Effector CD8-positive, alpha-beta T cell (primary cell): ENCODE measurements around the gene GPR42.
"Not testable (repeated sequence)": the region's sequence is repeated elsewhere in the genome, so short reads cannot be mapped to it uniquely, and the experiment has no call there.

Source experiments
- DNase-seq: peaks from one replicate; lab custom pipeline; 2025; lab: John Stamatoyannopoulos, UW

The GPR42 gene

GRCh38 chr19:35363001-35363590, 7.8 kb upstream of the GPR42 start:
- DNase-seq: no peak

DNA sequence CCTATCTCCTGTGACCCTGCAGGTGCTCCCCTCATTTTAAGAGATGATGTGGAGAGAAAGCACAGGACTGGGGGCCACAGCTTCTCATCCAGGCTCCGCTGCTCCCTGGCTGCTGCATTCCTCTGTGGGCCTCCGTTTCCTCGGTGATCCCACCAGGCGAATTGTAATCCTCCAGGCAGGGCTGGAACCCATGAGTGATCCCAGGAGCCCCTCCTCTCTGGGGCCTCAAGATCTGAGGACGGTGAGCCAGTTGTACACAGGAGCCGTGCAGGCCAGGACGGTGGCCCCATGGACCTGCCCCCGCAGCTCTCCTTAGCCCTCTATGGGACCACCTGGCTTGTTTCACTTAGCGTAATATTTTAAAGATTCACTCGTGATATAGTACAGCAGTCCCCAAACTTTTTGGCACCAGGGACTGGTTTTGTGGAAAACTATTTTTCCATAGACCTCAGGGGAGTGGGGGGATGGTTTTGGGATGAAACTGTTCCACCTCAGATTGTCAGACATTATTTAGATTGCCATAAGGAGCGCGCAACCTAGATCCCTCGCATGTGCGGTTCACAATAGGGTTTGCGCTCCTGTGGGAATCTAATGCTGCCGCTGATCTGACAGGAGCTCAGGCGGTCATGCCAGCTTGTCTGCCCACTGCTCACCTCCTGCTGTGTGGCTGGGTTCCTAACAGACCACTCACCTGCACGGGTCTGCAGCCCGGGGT, 7.0 kb upstream of the GPR42 start:
- DNase-seq: no peak

- no peak for DNase-seq
Observed at GRCh38 chr19:35365303-35365702, 5.6 kb upstream of the GPR42 start.

DNA sequence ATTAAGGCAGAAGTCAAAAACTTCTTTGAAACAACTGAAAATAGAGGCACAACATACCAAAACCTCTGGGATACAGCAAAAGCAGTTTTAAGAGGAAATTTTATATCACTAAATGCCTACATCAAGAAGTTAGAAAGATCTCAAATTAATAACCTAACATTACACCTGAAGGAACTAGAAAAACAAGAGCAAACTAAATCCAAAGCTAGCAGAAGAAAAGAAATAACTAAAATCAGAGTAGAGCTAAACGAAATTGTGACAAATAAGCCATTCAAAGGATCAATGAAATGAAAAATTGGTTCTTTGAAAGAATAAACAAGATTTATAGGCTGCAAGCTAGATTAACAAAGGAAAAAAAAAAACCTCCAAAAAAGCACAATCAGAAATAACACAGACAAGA, 2.5 kb upstream of the GPR42 start:
- no peak for DNase-seq

DNA sequence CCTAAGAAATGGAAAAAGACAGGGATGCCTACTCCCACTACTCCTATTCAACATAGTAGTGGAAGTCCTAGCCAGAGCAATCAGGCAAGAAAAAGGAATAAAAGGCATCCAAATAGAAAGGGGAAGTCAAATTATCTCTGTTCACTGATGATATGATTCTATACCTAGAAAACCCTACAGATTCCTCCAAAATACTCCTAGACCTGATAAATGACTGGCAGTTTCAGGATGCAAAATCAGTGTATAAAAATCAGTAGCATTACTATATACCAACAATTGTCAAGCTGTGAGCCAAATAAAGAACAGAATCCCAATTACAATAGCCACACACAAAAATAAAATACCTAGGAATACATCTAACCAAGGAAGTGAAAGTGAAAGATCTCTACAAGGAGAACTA, 1.3 kb upstream of the GPR42 start:
- DNase-seq: no peak

DNA sequence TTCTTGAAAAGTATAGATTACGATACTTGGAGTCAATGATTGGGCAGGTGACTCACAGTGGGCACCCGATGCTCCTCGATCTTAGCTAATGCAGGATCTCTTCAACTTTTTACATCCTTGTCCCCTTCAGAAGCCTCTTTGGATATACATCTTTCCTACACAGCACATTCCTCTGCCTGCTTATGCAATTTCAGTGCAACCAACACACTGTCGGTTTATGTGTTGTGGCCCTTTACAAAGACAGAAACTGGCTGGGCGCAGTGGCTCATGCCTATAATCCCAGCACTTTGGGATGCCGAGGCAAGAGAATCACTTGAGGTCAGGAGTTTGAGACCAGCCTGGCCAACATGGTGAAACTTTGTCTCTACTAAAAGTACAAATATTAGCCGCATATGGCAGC, 2.6 kb downstream of the GPR42 start:
- DNase-seq: no peak

- DNase-seq: not testable (repeated sequence)
Observed at GRCh38 chr19:35374031-35374430, 3.2 kb downstream of the GPR42 start.

DNA sequence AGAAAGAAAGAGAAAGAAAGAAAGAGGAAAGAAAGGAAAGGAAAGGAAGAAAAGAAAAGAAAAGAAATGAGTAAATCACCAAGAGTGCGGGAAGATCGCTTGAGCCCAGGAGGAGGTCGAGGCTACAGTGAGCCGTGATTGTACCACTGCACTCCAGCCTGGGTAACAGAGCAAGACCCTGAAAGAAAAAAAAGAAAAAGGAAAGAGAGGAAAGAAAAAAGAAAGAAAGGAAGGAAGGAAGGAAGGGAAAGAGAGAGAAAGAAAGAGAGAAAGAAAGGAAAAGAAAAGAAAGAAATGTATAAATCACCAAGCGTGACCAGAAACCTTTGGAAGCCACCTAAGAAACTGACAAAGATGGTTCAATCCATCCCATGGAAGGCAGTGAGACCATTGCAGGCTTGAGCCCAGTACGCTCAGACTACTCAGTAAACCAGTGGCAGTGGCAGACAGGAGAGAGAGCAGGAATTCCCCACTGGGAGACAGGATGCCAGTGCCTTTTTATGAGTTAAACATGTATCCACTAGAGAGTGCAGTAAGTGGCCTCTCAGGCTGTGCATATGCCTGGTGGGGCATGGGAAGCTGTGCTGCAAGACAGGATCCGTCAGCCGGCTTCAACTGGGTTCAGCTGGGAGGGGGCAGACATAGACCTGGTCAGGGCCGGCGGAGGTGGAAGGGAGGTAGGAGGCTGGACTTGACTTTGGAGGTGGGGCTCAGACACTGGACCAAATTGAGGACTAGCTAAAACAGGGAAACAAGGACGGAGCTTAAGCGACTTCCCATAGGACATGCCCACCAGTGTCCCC, 4.8 kb downstream of the GPR42 start:
- no peak for DNase-seq

DNA sequence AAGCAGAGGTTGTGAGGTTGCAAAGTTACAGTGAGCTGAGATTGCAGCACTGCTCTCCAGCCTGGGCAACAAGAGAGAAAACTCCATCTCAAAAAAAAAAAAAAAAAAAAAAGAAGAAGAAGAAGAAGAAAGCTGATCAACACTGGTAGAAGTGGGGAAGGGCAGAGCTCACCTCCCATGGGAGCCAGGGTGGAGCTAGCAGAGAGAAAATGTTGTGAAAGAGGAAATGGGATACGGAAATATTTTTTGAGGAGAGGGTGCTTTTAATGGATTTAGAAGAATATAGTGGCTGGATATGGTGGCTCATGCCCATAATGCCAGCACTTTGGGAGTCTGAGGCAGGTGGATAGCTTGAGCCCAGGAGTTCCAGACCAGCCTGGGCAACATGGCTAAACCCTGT, 6.8 kb downstream of the GPR42 start:
- DNase-seq: no peak

GRCh38 chr19:35378356-35378755, 7.5 kb downstream of the GPR42 start:
- DNase-seq: no peak

- not testable (repeated sequence) for DNase-seq
Observed at GRCh38 chr19:35379545-35379944, 8.7 kb downstream of the GPR42 start.

GRCh38 chr19:35379992-35380391, 9.1 kb downstream of the GPR42 start:
- DNase-seq: no peak

DNA sequence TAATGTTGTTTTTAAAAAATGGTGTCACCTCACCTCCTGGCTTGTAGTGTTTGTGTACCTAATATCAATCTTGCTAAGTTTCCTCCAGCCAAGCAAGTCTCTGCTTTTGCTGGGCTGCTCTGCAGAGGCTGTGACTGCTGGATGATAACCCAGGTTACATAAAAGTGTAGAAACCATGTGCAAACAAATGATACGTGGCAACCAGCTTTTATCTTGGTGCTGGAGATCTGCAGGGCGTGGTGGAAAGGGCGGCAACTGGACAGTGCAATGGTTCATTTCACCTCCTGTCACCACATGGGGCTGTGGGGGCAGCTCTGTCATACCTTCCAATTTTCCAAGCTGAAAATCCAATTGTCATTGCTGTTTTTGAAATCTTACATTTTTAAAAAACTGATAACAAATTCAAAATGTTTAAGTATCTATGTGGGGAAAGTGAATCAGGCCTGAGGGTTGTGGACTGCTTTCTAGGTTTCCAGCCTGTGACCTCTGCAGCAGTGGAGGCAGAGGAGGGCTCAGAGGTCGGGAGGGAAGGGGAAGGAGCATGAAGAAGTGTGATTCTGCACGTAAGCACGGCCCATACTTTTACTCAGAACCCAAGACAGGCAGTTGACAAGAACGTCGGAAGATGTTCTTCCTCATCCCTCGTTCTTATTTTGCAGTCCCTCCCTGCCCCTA, 9.7 kb downstream of the GPR42 start:
- no peak for DNase-seq

DNA sequence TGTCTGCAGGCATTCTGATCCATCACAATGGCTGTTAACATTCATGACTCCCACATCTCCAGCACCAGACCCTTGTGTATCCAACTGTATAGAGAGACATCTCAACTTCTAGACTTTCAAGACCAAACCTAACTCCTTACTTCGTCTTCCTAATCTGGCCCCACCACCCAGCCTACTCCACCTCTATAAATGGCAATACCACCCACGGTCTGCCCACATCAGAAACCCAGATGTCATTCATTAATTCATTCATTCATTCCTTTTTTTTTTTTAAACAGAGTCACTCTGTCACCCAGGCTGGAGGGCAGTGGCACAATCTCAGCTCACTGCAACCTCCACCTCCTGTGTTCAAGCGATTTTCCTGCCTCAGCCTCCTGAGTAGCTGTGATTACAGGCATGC, 10.4 kb downstream of the GPR42 start:
- no peak for DNase-seq

DNA sequence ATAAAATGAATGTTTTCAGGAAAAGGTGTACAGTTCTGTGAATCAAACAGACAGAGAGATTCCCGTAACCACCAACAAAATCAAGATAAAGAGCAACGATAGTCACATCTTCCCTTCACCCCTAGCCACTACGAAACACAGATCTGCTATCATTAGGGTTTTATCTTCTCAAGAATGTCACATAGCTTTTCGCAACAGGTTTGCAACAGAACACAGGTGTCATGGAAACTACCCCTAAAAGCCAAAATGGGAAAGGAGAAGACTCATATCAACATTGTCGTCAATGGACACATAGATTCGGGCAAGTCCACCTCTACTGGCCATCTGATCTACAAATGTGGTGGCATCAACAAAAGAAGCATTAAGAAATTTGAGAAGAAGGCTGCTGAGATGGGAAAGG, 11.1 kb downstream of the GPR42 start:
- DNase-seq: no peak

DNA sequence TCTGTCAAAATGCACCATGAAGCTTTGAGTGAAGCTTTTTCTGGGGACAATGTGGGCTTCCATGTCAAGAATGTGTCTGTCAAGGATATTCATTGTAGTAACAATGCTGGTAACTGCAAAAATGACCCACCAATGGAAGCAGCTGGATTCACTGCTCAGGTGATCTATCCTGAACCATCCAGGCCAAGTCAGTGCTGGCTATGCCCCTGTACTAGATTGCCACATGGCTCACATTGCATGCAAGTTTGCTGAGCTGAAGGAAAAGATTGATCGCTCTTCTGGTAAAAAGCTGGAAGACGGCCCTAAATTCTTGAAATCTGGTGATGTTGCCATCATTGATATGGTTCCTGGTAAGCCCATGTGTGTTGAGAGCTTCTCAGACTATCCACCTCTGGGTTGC, 12.7 kb downstream of the GPR42 start:
- no peak for DNase-seq

DNA sequence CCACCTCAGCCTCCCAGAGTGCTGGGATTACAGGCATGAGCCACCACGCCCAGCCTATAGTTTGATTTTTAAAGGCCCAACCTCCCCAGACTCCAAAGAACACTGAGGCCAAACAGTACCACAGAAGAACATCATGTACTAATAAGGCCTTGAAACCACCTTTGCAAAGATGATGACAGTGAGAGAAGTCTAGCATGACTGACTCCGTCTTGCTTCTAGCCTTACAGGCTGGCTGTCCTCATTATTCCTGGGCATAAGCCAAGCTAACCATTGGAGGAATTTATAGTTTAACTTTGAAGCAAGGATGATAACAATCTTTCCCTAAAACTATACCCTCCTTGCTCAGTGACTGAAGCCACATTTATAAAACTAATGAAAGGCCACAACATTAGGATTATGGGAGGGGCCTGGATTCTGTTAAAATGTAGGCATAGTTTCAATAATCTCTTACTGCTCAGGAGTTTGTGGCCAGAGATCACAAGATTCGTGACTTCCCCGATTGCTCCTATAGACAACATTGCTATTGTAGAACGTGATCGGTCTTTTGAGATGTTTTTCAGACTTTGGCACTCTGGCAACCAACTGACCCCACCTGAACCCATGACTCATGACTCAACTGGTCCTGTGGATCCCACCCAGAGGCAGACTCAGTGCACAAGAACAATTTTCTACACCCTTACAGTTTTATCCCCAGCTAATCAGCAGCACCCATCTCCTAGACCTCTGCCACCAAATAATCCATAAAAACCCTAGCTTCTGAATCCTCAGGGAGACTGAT, 17.6 kb downstream of the GPR42 start:
- DNase-seq: no peak

DNA sequence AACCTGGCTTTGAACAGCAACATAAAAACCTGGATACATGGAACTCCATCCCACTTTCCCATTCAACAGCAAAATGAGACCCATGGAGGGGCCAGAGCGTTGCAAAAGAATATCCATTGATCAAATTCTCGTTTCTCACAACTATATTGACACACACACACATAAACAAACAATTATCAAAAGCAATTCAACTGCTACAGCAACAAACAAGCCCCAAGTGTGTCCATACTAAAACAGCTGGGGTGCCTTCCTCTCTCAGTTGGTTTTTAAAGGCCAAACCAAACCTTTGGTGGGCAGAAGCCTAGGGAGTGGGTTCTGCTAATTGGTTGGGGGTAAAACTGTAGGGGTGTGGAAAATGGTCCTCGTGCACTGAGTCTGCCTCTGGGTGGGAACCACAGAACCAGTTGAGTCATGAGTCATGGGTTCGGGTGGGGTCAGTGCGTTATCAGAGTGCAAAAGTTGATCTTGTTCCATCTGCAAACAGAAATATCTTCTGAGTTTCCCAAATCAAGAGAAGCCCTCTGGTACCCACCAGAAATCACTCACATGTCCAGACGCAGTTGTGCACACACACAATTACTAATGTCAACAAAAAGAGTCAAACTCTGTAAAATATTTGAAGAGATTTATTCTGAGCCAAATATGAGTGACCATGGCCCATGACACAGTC, 18.5 kb downstream of the GPR42 start:
- DNase-seq: no peak

DNA sequence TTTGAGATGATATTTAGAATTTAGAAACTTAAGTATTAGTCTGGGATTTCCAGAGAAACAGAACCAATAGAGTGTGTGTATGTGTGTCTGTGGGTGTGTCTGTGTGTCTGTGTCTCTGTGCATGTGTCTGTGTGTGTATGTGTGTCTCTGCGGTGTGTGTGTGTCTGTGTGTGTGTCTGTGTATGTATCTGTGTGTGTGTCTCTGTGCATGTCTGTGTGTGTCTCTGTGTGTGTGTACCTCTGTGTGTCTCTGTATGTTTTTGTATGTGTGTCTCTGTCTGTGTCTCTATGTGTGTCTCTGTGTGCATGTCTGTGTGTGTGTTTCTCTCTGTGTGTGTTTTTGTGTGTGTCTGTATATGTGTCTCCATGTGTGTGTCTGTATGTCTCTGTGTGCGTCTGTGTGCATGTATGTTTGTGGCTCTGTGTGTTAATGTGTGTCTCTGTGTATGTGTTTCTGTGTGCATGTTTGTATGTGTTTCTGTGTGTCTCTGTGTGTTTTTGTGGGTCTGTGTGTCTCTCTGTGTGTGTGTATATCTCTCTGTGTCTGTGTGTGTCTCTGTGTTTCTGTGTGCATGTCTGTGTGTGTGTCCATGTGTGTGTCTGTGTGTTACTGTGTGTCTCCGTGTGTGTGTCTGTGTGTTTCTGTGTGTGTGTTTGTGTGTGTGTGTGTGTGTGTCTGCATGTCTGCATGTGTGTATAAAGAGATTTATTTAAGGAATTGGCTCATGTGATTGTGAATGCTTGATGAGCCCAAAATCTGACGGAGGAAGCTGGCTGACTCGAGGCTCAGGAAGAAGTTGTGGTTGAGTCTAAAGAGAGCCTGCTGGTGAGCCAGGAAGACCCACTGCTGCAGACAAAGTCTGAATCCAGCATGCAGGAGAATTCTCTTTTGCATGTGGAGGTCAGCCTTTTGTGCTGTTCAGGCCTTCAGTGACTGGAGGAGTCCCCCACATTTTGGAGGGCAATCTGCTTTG, 22.2 kb downstream of the GPR42 start:
- no peak for DNase-seq
